OCI-LY7 (cell line): Measurements from ENCODE around the gene NHLRC2. TPM values are rescaled to one million over a fixed set of nuclear protein-coding genes. Genes with fewer than 3 reads are reported as not detected.

Experiments
- BruUV-seq: library from RNA; stranded (reverse); fragments of 400-500 nt; replicated peaks from 2 replicates; lab custom pipeline; 2021; lab: Mats Ljungman, UMichigan
- CTCF ChIA-PET: fragments of 300-600 bp; sonication (Branson Sonifier 250); formaldehyde crosslinking; loops from one replicate; lab custom pipeline; 2022; ENCODE audit warnings: antibody characterized with exemption; ENCODE audit not compliant: unreplicated experiment; lab: Charles Lee
- POLR2A ChIA-PET: fragments of 300-600 bp; sonication (Branson Sonifier 250); formaldehyde crosslinking; loops from one replicate; lab custom pipeline; 2022; ENCODE audit warnings: antibody characterized with exemption; lab: Charles Lee
- DNase-seq: peaks from one replicate; pipeline ENCODE4 v3.0.0-alpha.2; 2015; ENCODE audit warnings: low spot score
- H2AFZ ChIP-seq: fragments of 200-600 bp; sonication (generic), shearing (Covaris generic); 2 replicates; pipeline ENCODE4 v1.6.1; 2014; ENCODE audit warnings: mild to moderate bottlenecking, antibody characterized with exemption, low read length, moderate library complexity
- H3K27ac ChIP-seq: fragments of 200-600 bp; sonication (generic); 2 replicates; pipeline ENCODE4 v1.5.1; 2014; ENCODE audit warnings: mixed run types, low read depth, mild to moderate bottlenecking, moderate library complexity, low read length, inconsistent platforms; ENCODE audit not compliant: poor library complexity, severe bottlenecking
- H3K36me3 ChIP-seq: fragments of 200-600 bp; sonication (generic); 2 replicates; pipeline ENCODE4 v1.6.1; 2014; ENCODE audit warnings: mild to moderate bottlenecking, antibody characterized with exemption, low read length, moderate library complexity, mixed read lengths; ENCODE audit not compliant: insufficient read depth
- H3K4me1 ChIP-seq: fragments of 200-600 bp; sonication (generic); 2 replicates; pipeline ENCODE4 v1.5.1; 2014; ENCODE audit warnings: mild to moderate bottlenecking, low read length; ENCODE audit not compliant: insufficient read depth, poor library complexity, severe bottlenecking
- H3K4me2 ChIP-seq: fragments of 200-600 bp; sonication (generic); 2 replicates; pipeline ENCODE4 v1.6.1; 2014; ENCODE audit warnings: mild to moderate bottlenecking, low read length
- H3K4me3 ChIP-seq: fragments of 200-600 bp; sonication (generic); 2 replicates; pipeline ENCODE4 v1.5.1; 2014; ENCODE audit warnings: mild to moderate bottlenecking, low read depth, low read length; ENCODE audit not compliant: poor library complexity, severe bottlenecking
- H3K79me2 ChIP-seq: fragments of 200-600 bp; sonication (generic); 2 replicates; pipeline ENCODE4 v1.6.1; 2016; ENCODE audit warnings: low read depth, mild to moderate bottlenecking, low read length, moderate library complexity, mixed read lengths; ENCODE audit not compliant: insufficient read depth
- H3K9me2 ChIP-seq: fragments of 200-600 bp; sonication (generic); 2 replicates; pipeline ENCODE4 v1.6.1; 2016; ENCODE audit warnings: mild to moderate bottlenecking, low read length, mixed read lengths; ENCODE audit not compliant: insufficient read depth
- H3K9me3 ChIP-seq: fragments of 200-600 bp; sonication (generic); 2 replicates; pipeline ENCODE4 v1.6.1; 2014; ENCODE audit warnings: mild to moderate bottlenecking, mixed run types, low read length, mixed read lengths
- H4K20me1 ChIP-seq: fragments of 200-600 bp; sonication (generic); 2 replicates; pipeline ENCODE4 v1.6.1; 2014; ENCODE audit warnings: mild to moderate bottlenecking, antibody characterized with exemption, low read length, moderate library complexity, mixed read lengths; ENCODE audit not compliant: insufficient read depth
- EZH2phosphoT487 ChIP-seq: fragments of 200-600 bp; sonication (generic); IDR thresholded peaks from 2 replicates; pipeline ENCODE4 v1.6.1; 2018; ENCODE audit warnings: low read depth, borderline replicate concordance, mild to moderate bottlenecking, mixed run types, antibody characterized with exemption, low read length, moderate library complexity, mixed read lengths
- intact Hi-C: fragments of 100-400 bp; cut with micrococcal nuclease; formaldehyde crosslinking; loops from one replicate; pipeline ENCODE4 v1.10.0; 2022; ENCODE audit not compliant: unreplicated experiment
- total RNA-seq, 2 experiments: library from RNA; depleted of rRNA in 1 of 2; stranded (reverse); fragments of >200 nt in 1 of 2; shearing (Covaris generic) in 1 of 2; gene quantifications; 2 replicates each; pipeline ENCODE4 v1.2.3, GENCODE V29; 2014 to 2022
- TF ChIP-seq, protein P1 (sequence below): fragments of 200-600 bp; sonication (generic); conservative IDR thresholded peaks from 2 replicates; pipeline ENCODE4 v1.5.1; 2014; ENCODE audit warnings: mild to moderate bottlenecking, antibody characterized with exemption, low read length, moderate library complexity, mixed read lengths

Gene NHLRC2
- total RNA-seq, 2 experiments from 2014 or later: 28.6 to 44.5 TPM

DNA sequence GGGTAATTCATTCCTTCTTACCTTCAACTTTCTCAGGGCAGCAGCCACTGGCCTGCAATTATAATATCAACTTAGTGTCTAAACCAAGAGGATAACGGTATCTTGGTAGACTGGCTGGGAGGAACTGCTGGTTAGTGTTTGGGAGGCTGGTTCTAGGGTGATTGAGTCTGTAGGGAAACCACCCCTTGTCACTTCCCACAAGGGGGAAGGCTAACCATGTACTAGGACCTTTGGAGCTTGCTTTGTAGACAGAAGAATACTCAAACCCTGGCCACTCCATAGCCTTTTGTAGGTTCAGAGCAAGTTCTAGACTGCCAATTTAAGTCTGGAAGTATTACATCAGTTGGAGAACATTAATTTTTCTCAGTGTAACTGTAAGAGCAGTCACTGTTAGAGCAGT, 51.3 kb downstream of the NHLRC2 start:
- no peak overlapping the region for H3K4me2 ChIP-seq
- peaks cover 84% of the 10 kb centered on the region for H3K36me3 ChIP-seq
- CTCF ChIA-PET: no interaction called here
- no TSS peak for BruUV-seq
- POLR2A ChIA-PET: interaction anchor here (1.2 to 1.8 kb wide), 2 partner anchors 10 kb away, joined by 3 to 7 read pairs; no protein-coding TSS in a partner anchor
- no peak overlapping the region for H3K4me3 ChIP-seq
- H3K9me2 ChIP-seq: no peaks in the 10 kb centered on the region
- no peaks in the 10 kb centered on the region for H3K79me2 ChIP-seq
- no peak overlapping the region for H3K27ac ChIP-seq
- no peaks in the 10 kb centered on the region for H4K20me1 ChIP-seq
- TF ChIP-seq, protein P1, sequence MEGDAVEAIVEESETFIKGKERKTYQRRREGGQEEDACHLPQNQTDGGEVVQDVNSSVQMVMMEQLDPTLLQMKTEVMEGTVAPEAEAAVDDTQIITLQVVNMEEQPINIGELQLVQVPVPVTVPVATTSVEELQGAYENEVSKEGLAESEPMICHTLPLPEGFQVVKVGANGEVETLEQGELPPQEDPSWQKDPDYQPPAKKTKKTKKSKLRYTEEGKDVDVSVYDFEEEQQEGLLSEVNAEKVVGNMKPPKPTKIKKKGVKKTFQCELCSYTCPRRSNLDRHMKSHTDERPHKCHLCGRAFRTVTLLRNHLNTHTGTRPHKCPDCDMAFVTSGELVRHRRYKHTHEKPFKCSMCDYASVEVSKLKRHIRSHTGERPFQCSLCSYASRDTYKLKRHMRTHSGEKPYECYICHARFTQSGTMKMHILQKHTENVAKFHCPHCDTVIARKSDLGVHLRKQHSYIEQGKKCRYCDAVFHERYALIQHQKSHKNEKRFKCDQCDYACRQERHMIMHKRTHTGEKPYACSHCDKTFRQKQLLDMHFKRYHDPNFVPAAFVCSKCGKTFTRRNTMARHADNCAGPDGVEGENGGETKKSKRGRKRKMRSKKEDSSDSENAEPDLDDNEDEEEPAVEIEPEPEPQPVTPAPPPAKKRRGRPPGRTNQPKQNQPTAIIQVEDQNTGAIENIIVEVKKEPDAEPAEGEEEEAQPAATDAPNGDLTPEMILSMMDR: no peak
- TF ChIP-seq EZH2phosphoT487: no peak
- DNase-seq: no peak
- no peaks in the 10 kb centered on the region for H3K4me1 ChIP-seq
- H2AFZ ChIP-seq: no peak overlapping the region
- no peaks in the 10 kb centered on the region for H3K9me3 ChIP-seq
- intact Hi-C loops: loop anchor here (5.0 kb wide), 1 partner anchor 108 kb away; no protein-coding TSS in a partner anchor

DNA sequence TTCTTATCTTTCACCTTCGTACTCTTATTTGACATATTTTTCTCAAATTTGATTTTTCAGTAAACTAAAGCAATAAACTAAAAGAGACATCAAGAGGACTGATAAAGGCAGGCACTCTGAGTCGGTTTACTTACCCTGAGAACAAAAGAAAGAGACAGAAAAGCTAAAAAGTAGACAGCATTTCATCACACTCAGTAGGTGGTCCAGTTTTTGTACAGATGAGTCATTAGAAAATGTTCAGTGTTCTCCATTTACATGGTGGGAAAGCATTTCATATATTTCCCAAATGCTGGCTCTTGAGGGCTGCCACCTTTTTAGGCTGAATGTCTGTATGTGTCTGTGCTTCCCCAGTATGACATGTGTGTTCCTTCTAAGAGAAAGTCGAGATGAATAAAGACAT, 52.7 kb downstream of the NHLRC2 start:
- intact Hi-C loops: loop anchor here (5.0 kb wide), 1 partner anchor 110 kb away; no protein-coding TSS in a partner anchor
- DNase-seq: no peak
- Histone ChIP-seq H3K4me3 (no peak overlapping the region), H3K4me2 (no peak overlapping the region), H3K4me1 (no peaks in the 10 kb centered on the region), H3K36me3 (peaks cover 74% of the 10 kb centered on the region), H3K9me2 (no peaks in the 10 kb centered on the region), H3K79me2 (no peaks in the 10 kb centered on the region), H3K27ac (no peak overlapping the region), H2AFZ (no peak overlapping the region), H3K9me3 (no peaks in the 10 kb centered on the region), H4K20me1 (no peaks in the 10 kb centered on the region)
- POLR2A ChIA-PET: interaction anchor here (0.6 to 1.3 kb wide), 4 partner anchors 11 to 52 kb away, joined by 3 to 6 read pairs (median 4); no protein-coding TSS in a partner anchor
- BruUV-seq: no TSS peak
- CTCF ChIA-PET: no interaction called here
- TF ChIP-seq, protein P1: no peak
- no peak for TF ChIP-seq EZH2phosphoT487

DNA sequence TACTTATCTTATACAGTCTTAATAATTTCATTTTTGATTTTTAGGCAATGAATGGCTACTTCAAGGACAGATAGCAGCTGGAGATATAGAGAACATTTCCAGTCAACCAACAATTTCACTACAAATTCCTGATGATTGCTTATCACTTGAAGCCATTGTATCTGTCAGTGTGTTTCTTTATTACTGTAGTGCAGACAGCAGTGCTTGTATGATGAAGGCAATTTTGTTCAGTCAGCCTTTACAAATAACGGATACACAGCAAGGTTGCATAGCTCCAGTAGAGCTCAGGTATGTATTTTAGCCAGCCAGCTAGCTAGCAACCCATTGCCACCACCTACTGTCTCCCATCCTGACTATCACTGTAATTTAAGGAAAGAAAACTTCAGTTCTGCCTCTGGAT, 53.8 kb downstream of the NHLRC2 start:
- BruUV-seq: no TSS peak
- Histone ChIP-seq H3K9me3 (no peaks in the 10 kb centered on the region), H3K27ac (no peak overlapping the region), H4K20me1 (no peaks in the 10 kb centered on the region), H3K4me1 (no peaks in the 10 kb centered on the region), H3K9me2 (no peaks in the 10 kb centered on the region), H3K4me2 (no peak overlapping the region), H3K36me3 (peaks cover 64% of the 10 kb centered on the region), H3K79me2 (no peaks in the 10 kb centered on the region), H2AFZ (no peak overlapping the region), H3K4me3 (no peak overlapping the region)
- intact Hi-C loops: loop anchor here (5.0 kb wide), 1 partner anchor 111 kb away; no protein-coding TSS in a partner anchor
- ChIA-PET CTCF (no interaction called here), POLR2A (interaction anchor here (1.3 kb wide), 1 partner anchor 15 kb away, joined by 3 read pairs; no protein-coding TSS in a partner anchor)
- no peak for DNase-seq
- TF ChIP-seq EZH2phosphoT487: no peak
- TF ChIP-seq, protein P1: no peak
